CD14-positive monocyte (primary cell): ENCODE measurements around the gene CREBL2. TPM values are rescaled to one million over a fixed set of nuclear protein-coding genes. Genes with fewer than 3 reads are reported as not detected.

Experiments used
- DNase-seq, 3 donors: peaks; one replicate each; pipeline ENCODE4 v3.0.0-alpha.2; 2011 to 2022
- H2AFZ ChIP-seq: 2 replicates; pipeline ENCODE4 v1.6.0; 2012; ENCODE audit warnings: mild to moderate bottlenecking, low read depth, low read length, inconsistent platforms; ENCODE audit not compliant: insufficient read depth, poor library complexity, severe bottlenecking
- H3K27ac ChIP-seq, 2 donors: 1 replicate in 1 of 2; 2 replicates in 1 of 2; pipeline ENCODE4 v1.5.1; 2012 to 2013; ENCODE audit warnings: low read length in 2 of 2, control low read depth in 1 of 2, inconsistent platforms in 1 of 2, low read depth in 1 of 2, mild to moderate bottlenecking in 1 of 2
- H3K27me3 ChIP-seq, 2 donors: one replicate each; pipeline versions ENCODE4 v1.6.0 to v1.6.1; 2011 to 2013; ENCODE audit warnings: low read length in 2 of 2; ENCODE audit not compliant: control insufficient read depth in 2 of 2, insufficient read depth in 2 of 2
- H3K36me3 ChIP-seq, 2 donors: replicated peaks in 1 of 2; 1 replicate in 1 of 2; 2 replicates in 1 of 2; pipeline versions ENCODE4 v1.5.1 to v1.6.1; 2012 to 2013; ENCODE audit warnings: low read length in 2 of 2, control low read depth in 1 of 2, inconsistent platforms in 1 of 2, mild to moderate bottlenecking in 1 of 2; ENCODE audit not compliant: insufficient read depth in 2 of 2, control insufficient read depth in 1 of 2
- H3K4me1 ChIP-seq, 2 donors: 1 replicate in 1 of 2; 2 replicates in 1 of 2; pipeline versions ENCODE4 v1.5.1 to v1.6.1; 2012 to 2013; ENCODE audit warnings: low read length in 2 of 2, control low read depth in 1 of 2, inconsistent platforms in 1 of 2, mild to moderate bottlenecking in 1 of 2, moderate library complexity in 1 of 2; ENCODE audit not compliant: insufficient read depth in 2 of 2, control insufficient read depth in 1 of 2
- H3K4me2 ChIP-seq: replicated peaks from 2 replicates; pipeline ENCODE3; 2012; ENCODE audit warnings: low read length, moderate library complexity, mild to moderate bottlenecking; ENCODE audit not compliant: poor library complexity, severe bottlenecking; ENCODE audit errors: extremely low read depth
- H3K4me3 ChIP-seq, 3 experiments: fragments of 200-600 bp in 1 of 3; sonication (generic) in 1 of 3; replicated peaks in 1 of 3; 1 replicate in 2 of 3; 2 replicates in 1 of 3; pipeline ENCODE4 v1.5.1; 2011 to 2013; ENCODE audit warnings: low read length in 3 of 3, mild to moderate bottlenecking in 3 of 3, control low read depth in 2 of 3, low read depth in 2 of 3, inconsistent platforms in 1 of 3, moderate library complexity in 1 of 3
- H3K79me2 ChIP-seq: 2 replicates; pipeline ENCODE4 v1.6.0; 2012; ENCODE audit warnings: mild to moderate bottlenecking, control low read depth, inconsistent platforms, low read length, moderate library complexity; ENCODE audit not compliant: insufficient read depth
- H3K9ac ChIP-seq: 2 replicates; pipeline ENCODE4 v1.6.0; 2017; ENCODE audit warnings: low read length, mild to moderate bottlenecking; ENCODE audit not compliant: insufficient read depth, poor library complexity, severe bottlenecking
- H3K9me3 ChIP-seq, 2 donors: replicated peaks in 1 of 2; 1 replicate in 1 of 2; 2 replicates in 1 of 2; pipeline versions ENCODE4 v1.5.1 to v1.6.1; 2012 to 2013; ENCODE audit warnings: low read length in 2 of 2, control low read depth in 1 of 2; ENCODE audit not compliant: control insufficient read depth in 1 of 2, insufficient read depth in 1 of 2
- H4K20me1 ChIP-seq: 2 replicates; pipeline ENCODE4 v1.6.0; 2012; ENCODE audit warnings: mild to moderate bottlenecking, low read length, control low read depth, moderate library complexity; ENCODE audit not compliant: insufficient read depth
- H3K27ac Mint-ChIP-seq, 7 donors: one replicate each; pipeline ENCODE4 v1.8.0; 2020; ENCODE audit warnings: mild to moderate bottlenecking in 7 of 7, mixed read lengths in 7 of 7, moderate library complexity in 6 of 7, inconsistent platforms in 2 of 7
- H3K27me3 Mint-ChIP-seq, 3 donors: one replicate each; pipeline ENCODE4 v1.8.0; 2021 to 2022; ENCODE audit warnings: low read depth in 3 of 3, mild to moderate bottlenecking in 3 of 3, mixed read lengths in 3 of 3, moderate library complexity in 3 of 3, inconsistent platforms in 1 of 3
- H3K36me3 Mint-ChIP-seq, 2 donors: one replicate each; pipeline ENCODE4 v1.8.0; 2020; ENCODE audit warnings: mixed read lengths in 2 of 2, inconsistent platforms in 1 of 2, mild to moderate bottlenecking in 1 of 2
- H3K4me1 Mint-ChIP-seq: one replicate; pipeline ENCODE4 v1.8.0; 2020; ENCODE audit warnings: mild to moderate bottlenecking, mixed read lengths
- H3K4me3 Mint-ChIP-seq, 2 donors: one replicate each; pipeline ENCODE4 v1.8.0; 2020; ENCODE audit warnings: mild to moderate bottlenecking in 2 of 2, mixed read lengths in 2 of 2, moderate library complexity in 1 of 2
- H3K9me3 Mint-ChIP-seq, 7 donors: one replicate each; pipeline ENCODE4 v1.8.0; 2020 to 2022; ENCODE audit warnings: mixed read lengths in 7 of 7, mild to moderate bottlenecking in 6 of 7, moderate library complexity in 6 of 7, inconsistent platforms in 2 of 7
- CTCF ChIP-seq: fragments of 200-600 bp; IDR thresholded peaks from one replicate; pipeline ENCODE4 v1.8.0; 2022; ENCODE audit warnings: antibody characterized with exemption, mild to moderate bottlenecking
- WGBS: methylation state at CpG from one replicate; pipeline ENCODE4 v1.1.5; 2013; ENCODE audit warnings: missing lambda C conversion rate; ENCODE audit not compliant: insufficient coverage; 5-methylcytosine and 5-hydroxymethylcytosine counted together
- intact Hi-C, 2 donors: fragments of 100-400 bp; cut with micrococcal nuclease; formaldehyde crosslinking; loops; one replicate each; pipeline versions ENCODE4 v1.15.0 to v1.15.1; 2023
- polyA plus RNA-seq, 3 donors: library from polyadenylated mRNA; depleted of rRNA in 1 of 3; unstranded in 2 of 3; stranded (reverse) in 1 of 3; fragments of 300-500 nt in 2 of 3; fragments of >200 nt in 1 of 3; fragmentation: Illumina TruSeq in 2 of 3; gene quantifications; 1 replicate in 2 of 3; 2 replicates in 1 of 3; pipeline ENCODE4 v1.2.3, GENCODE V29; 2012 to 2021

The CREBL2 gene
- polyA plus RNA-seq, 3 donors = 14.4 to 45.9 (median 38.2) TPM

GRCh38 chr12:12582193-12582881 is 29.3 kb upstream of the CREBL2 start:
- H3K9ac ChIP-seq = no peak overlapping the region
- Mint-ChIP-seq H3K27me3 (peaks cover 2 to 5% (median 2%) of the 10 kb centered on the region in 3 donors), H3K9me3 (peaks cover 0 to 2% (median 0%) of the 10 kb centered on the region in 7 donors), H3K36me3 (no peaks in the 10 kb centered on the region), H3K27ac (peak overlapping the region in 1 of 7 donors; percentile 73), H3K4me3 (no peak overlapping the region), H3K4me1 (peaks cover 12% of the 10 kb centered on the region)
- no peaks in the 10 kb centered on the region for H3K36me3 ChIP-seq
- no peak overlapping the region for H3K27ac ChIP-seq
- no peak overlapping the region for H3K4me3 ChIP-seq
- no peaks in the 10 kb centered on the region for H3K27me3 ChIP-seq
- TF ChIP-seq CTCF = no peak
- no peak overlapping the region for H2AFZ ChIP-seq
- H3K9me3 ChIP-seq = no peaks in the 10 kb centered on the region
- no peaks in the 10 kb centered on the region for H3K4me1 ChIP-seq
- no peaks in the 10 kb centered on the region for H3K79me2 ChIP-seq
- intact Hi-C loops = loop anchor here in 1 of 2 donors (10.0 kb wide), 1 partner anchor 52 kb away; no protein-coding TSS in a partner anchor
- no peaks in the 10 kb centered on the region for H4K20me1 ChIP-seq
- H3K4me2 ChIP-seq = no peak overlapping the region
- 85% methylated on average over 3 of the region's 4 CpGs for WGBS
- DNase-seq = no peak

GRCh38 chr12:12582895-12583303 is 28.8 kb upstream of the CREBL2 start:
- no peaks in the 10 kb centered on the region for H3K36me3 ChIP-seq
- H3K4me3 Mint-ChIP-seq = no peak overlapping the region
- no peak overlapping the region for H3K27ac Mint-ChIP-seq
- H3K27me3 Mint-ChIP-seq = peaks cover 2 to 5% (median 2%) of the 10 kb centered on the region in 3 donors
- no peaks in the 10 kb centered on the region for H3K4me1 ChIP-seq
- H3K9me3 Mint-ChIP-seq = peaks cover 0 to 2% (median 0%) of the 10 kb centered on the region in 7 donors
- no peaks in the 10 kb centered on the region for H3K27me3 ChIP-seq
- no peaks in the 10 kb centered on the region for H3K9me3 ChIP-seq
- H4K20me1 ChIP-seq = no peaks in the 10 kb centered on the region
- WGBS = 91% methylated on average over 4 of the region's 6 CpGs
- TF ChIP-seq CTCF = no peak
- peaks cover 12% of the 10 kb centered on the region for H3K4me1 Mint-ChIP-seq
- DNase-seq = no peak
- no peak overlapping the region for H3K4me3 ChIP-seq
- no peak overlapping the region for H3K4me2 ChIP-seq
- no peaks in the 10 kb centered on the region for H3K79me2 ChIP-seq
- intact Hi-C loops = loop anchor here in 1 of 2 donors (10.0 kb wide), 1 partner anchor 52 kb away; no protein-coding TSS in a partner anchor
- no peak overlapping the region for H3K9ac ChIP-seq
- H3K36me3 Mint-ChIP-seq = no peaks in the 10 kb centered on the region
- no peak overlapping the region for H2AFZ ChIP-seq
- no peak overlapping the region for H3K27ac ChIP-seq
